Stimulated activated CD8-positive, alpha-beta memory T cell treated with anti-CD3 and anti-CD28 coated beads, Interleukin-12 subunit alpha, Interleukin-12 subunit beta, amount 100 ng/mL, for 4 hours (primary cell): ENCODE measurements around the gene SH3BP5L.

Source experiments
- DNase-seq: peaks from one replicate; pipeline ENCODE4 v3.0.0-alpha.2; 2020; ENCODE audit warnings: low read depth

Gene SH3BP5L

GRCh38 chr1:248825909-248826760 lies at the start of gene SH3BP5L:
TSS of gene SH3BP5L (minus strand) at chr1:248825915. CDS start at chr1:248824935, 980 bp downstream.
- DNase-seq = peak; percentile 81

GRCh38 chr1:248873993-248874533 lies 48.3 kb upstream of the SH3BP5L start:
- DNase-seq = peak; percentile 71

GRCh38 chr1:248873409-248873992 lies 47.8 kb upstream of the SH3BP5L start:
- DNase-seq = peak; percentile 86

- DNase-seq = no peak
Observed at GRCh38 chr1:248872752-248873408, 47.2 kb upstream of the SH3BP5L start.

GRCh38 chr1:248871837-248872401 lies 46.2 kb upstream of the SH3BP5L start:
- no peak for DNase-seq

- DNase-seq = peak; percentile 66
Observed at GRCh38 chr1:248862998-248863881, 37.5 kb upstream of the SH3BP5L start.

- no peak for DNase-seq
Observed at GRCh38 chr1:248862695-248862997, 36.9 kb upstream of the SH3BP5L start.

- no peak for DNase-seq
Observed at GRCh38 chr1:248861616-248862015, 35.9 kb upstream of the SH3BP5L start.

- no peak for DNase-seq
Observed at GRCh38 chr1:248860007-248860406, 34.3 kb upstream of the SH3BP5L start.

GRCh38 chr1:248858891-248859889 lies 33.5 kb upstream of the SH3BP5L start, which contains the start of gene ZNF692:
TSS of gene ZNF692 (minus strand) at chr1:248859085. CDS start at chr1:248858309, 776 bp downstream.
- peak; percentile 96 for DNase-seq

GRCh38 chr1:248858096-248858890 lies 32.6 kb upstream of the SH3BP5L start:
- DNase-seq = no peak

- no peak for DNase-seq
Observed at GRCh38 chr1:248857749-248858095, 32.0 kb upstream of the SH3BP5L start.

- no peak for DNase-seq
Observed at GRCh38 chr1:248857201-248857600, 31.5 kb upstream of the SH3BP5L start.

- DNase-seq = no peak
Observed at GRCh38 chr1:248856176-248856575, 30.5 kb upstream of the SH3BP5L start.

GRCh38 chr1:248855580-248855979 lies 29.9 kb upstream of the SH3BP5L start:
- no peak for DNase-seq

- DNase-seq = peak; percentile 36
Observed at GRCh38 chr1:248853663-248854375, 28.1 kb upstream of the SH3BP5L start.

GRCh38 chr1:248852481-248853405 lies 27.0 kb upstream of the SH3BP5L start:
- DNase-seq = no peak

GRCh38 chr1:248851390-248851789 lies 25.7 kb upstream of the SH3BP5L start:
- DNase-seq = no peak
